Stimulated activated CD4-positive, alpha-beta T cell treated with anti-CD3 and anti-CD28 coated beads, Interleukin-1b, Interleukin-23, amount 100 ng/mL, for 24 hours (primary cell): ENCODE measurements around the gene TCTN1.
A peak's percentile ranks its signal among the peaks of the same experiment; 100 is the strongest.

ENCODE experiments used
- DNase-seq, 4 experiments: peaks; one replicate each; pipeline ENCODE4 v3.0.0-alpha.2; 2020; ENCODE audit warnings: low read depth in 4 of 4, low spot score in 1 of 4

TCTN1 gene

GRCh38 chr12:110677982-110678381 lies 64.1 kb downstream of the TCTN1 start:
- no peak for DNase-seq

- DNase-seq, result no peak
Observed at GRCh38 chr12:110679201-110679600, 65.3 kb downstream of the TCTN1 start.

DNA sequence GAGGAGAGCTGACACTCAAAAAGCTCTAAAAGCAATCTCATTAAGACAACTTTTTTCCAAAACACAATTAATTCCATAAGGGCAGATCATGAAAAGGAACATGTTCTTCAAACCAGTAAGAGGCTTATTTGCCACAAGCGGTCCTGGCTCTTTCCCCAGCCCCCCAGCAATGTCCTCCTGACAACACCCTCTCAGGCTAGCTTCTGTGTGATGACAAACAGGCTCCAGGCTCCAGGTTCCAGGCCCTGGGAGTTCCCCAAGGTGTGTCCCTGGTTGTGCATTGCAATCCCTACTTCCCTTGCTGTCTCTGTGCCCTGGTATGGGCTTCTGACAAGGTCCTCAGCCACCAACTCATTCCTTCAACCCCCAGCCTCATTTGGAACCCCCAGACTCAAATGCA lies 66.1 kb downstream of the TCTN1 start:
- DNase-seq, result no peak

GRCh38 chr12:110683888-110684287 lies 70.0 kb downstream of the TCTN1 start:
- no peak for DNase-seq

GRCh38 chr12:110684312-110684836 lies 70.4 kb downstream of the TCTN1 start:
- no peak for DNase-seq

- DNase-seq, result no peak
Observed at GRCh38 chr12:110686294-110686903, 72.5 kb downstream of the TCTN1 start.

DNA sequence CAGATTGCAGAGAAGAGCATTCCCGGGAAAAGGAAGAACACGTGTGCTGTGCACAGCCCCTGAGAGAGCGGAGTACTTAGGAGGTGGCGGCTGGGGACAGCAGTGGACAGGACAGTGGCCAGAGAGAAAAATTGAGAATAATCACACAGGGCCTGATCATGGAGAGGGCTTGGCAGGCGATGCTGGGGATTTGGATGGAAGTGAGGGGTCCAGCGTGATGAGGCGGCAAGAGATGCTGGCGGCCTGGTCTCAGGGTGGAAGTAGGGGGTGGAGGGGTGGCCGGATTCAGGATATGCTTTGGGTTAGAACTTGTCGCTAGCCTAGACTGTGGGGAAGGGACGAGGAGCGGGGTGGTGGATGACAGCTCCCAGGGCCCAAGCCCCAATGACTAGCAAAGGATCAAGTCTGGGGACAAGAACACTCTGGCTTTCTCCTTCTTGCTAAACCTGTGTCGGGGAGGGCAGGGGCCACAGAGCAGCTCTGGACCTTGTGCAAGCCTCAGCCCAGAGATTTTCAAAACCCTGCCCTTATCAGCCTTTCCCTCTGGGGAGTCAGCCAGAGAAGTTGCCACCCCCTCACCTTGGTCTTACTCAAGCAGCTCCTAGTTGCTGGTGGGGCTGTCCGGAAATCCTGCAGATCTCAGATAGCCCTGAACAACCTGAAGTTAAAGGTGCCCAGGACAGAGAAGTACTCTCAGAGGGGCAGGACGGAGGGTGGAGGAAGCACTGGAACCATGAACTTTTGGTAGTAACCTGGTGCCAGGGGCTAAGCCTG lies 73.7 kb downstream of the TCTN1 start:
- no peak for DNase-seq

DNA sequence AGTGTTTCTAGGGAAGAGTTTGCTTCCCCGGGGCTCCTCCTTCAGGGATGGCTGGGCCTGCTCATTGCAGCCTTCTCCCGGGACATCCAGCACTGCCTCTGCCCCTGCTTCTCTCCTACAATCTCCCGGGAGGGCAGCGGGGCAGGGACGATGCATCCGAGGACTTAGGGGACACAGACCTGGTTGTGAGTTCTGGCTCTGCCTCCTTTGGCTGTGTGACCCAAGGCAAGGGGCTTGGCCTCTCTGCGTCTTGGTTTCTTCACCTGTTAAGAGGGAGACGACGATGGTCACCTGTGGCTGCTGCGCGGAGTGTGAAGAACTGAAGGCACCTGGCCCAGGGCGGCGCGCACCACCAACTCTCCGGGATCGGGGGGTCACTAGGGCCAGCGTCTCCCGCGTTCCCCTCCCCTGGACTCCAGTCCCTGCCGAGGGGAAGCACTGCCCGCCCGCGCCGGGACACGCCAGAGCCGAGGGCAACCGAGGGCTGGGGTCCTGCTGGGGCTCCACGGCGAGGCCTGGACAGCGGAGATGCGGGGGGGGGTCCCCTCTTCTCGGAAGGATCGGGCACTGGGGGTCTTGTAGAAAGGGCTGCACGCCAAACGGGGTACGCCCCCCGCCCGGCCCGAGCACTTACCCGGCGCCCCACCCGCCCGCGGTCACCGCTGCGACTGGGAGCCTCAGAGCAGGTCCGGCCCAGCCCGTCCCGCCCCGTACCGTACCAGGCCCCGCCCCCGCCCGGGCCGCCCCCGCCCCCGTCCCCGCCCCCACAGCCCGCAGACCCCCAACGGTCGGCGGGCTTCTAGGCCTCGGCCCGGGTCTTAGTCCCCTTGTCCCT lies 74.7 kb downstream of the TCTN1 start, which contains the start of gene HVCN1:
TSS of gene HVCN1 (minus strand) at position 670 of the 835 bp plus-strand sequence. CDS start 5,870 bp downstream, outside the sequence.
- no peak for DNase-seq

DNA sequence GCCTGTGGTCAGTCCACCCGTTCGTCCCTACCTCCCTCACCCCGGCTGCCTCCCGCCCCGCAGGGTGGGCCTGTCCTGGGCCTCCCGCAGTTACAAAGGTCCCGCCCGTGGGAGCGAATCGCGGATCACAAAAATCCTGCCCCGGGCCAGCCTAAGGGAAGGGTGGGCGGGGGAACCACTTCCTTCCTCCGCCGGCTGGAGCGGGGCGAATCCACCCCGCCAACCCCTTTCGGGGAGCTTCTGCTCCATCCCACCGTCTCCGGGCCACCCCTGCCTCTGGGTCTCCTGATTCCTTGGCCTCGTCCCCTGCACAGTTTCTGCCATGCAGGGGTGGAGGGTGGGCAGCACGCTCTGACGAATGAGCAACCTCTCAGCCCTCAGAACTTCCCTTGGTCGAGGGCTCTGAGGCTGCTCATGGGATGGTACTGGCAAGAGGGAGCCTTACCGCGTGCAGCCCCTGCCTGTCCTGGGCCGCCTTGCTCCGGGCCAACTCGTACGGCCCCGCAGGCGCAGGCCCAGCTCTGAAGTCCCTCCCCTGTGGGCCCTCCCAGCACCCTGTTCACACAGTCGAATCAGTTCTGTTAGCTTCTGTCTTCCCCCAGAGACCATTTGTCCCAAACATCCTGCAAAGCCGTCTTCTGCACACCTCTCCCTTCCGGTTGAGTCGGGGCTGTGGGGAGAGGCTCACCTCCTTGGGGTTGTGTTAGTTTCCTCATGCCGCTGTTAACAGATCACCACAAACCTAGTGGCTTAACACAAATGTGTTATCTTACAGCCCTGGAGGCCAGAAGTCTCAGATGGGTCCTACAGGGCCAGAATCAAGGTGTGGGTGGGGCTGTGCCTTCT lies 75.6 kb downstream of the TCTN1 start:
- DNase-seq, result peak in 1 of 4 experiments; percentile 28

DNA sequence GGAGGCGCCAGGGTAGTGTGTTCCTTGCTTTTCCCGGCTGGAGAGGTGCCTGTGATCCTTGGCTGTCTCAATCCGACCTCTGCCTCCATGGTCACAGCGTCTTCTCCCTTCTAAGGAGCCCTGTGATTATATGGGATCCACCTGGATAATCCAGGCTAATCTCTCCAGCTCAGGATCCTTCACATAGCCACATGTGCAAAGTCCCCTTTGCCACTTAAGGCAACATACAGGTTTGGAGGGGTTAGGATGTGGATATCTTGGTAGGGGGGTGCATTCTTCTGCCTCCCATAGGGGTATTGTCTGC lies 76.2 kb downstream of the TCTN1 start:
- DNase-seq, result no peak

- DNase-seq, result no peak
Observed at GRCh38 chr12:110693731-110694130, 79.8 kb downstream of the TCTN1 start.

GRCh38 chr12:110694330-110694901 lies 80.5 kb downstream of the TCTN1 start:
- no peak for DNase-seq

DNA sequence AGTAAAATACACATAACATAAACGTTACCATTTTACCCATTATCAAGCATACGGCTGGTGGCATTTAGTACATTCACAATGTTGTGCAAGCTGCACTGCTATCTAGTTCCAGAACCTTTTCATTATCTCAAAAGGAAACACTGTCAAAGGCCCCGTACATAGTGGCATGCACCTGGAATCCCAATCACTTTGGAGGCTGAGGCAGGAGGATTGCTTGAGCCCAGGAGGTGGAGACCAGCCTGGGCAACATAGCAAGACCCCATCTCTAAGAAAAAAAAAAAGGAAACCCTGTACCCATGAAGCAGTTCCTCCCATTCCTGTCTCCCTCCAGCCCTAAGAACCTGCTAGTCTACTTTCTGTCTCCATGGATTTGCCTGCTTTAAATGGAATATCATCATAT lies 82.4 kb downstream of the TCTN1 start:
- no peak for DNase-seq

GRCh38 chr12:110697236-110697635 lies 83.3 kb downstream of the TCTN1 start:
- DNase-seq, result no peak

- DNase-seq, result peak in 3 of 4 experiments; percentile 40 to 62 (median 56)
Observed at GRCh38 chr12:110698171-110698902, 84.4 kb downstream of the TCTN1 start.
